ENCODE results near the gene SPATA21. TPM values are rescaled to one million over a fixed set of nuclear protein-coding genes. Genes with fewer than 3 reads are reported as not detected.

Gene SPATA21
- total RNA-seq, 2 donors from 2014 or later = not detected

DNA sequence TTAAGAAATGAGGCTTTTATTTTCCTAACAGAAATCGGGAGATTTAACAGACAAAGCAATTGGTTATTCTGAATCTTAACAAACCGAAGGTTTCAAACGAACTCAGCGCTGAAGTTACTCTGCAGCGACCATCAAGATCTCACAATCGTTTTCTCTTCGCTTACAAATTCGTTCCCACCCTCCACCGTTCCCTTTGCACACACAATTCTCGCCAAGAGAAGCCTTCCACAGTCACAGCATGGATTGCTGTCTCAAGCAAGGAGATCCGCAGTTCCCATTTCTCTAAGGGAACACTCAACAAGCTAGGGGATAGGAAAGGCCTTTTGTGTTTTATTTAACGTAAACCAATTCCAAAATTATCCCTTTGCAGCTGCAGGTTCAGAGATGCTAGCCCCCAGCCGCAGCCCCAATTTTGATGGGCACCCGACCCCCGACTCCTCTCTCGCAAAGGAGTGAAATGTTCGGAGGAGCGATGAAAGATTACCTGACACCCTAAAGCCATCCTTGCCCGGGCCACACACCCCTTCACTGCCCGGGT is 85.7 kb downstream of the SPATA21 start:
- Mint-ChIP-seq H3K9me3 (no peaks in the 10 kb centered on the region), H3K36me3 (peaks cover 10 to 19% of the 10 kb centered on the region in 2 donors), H3K27ac (peak overlapping the region; percentile 93 to 94)
- ATAC-seq (no peak), DNase-seq (ENCODE audit: low spot score in 2 of 2) (no peak)

DNA sequence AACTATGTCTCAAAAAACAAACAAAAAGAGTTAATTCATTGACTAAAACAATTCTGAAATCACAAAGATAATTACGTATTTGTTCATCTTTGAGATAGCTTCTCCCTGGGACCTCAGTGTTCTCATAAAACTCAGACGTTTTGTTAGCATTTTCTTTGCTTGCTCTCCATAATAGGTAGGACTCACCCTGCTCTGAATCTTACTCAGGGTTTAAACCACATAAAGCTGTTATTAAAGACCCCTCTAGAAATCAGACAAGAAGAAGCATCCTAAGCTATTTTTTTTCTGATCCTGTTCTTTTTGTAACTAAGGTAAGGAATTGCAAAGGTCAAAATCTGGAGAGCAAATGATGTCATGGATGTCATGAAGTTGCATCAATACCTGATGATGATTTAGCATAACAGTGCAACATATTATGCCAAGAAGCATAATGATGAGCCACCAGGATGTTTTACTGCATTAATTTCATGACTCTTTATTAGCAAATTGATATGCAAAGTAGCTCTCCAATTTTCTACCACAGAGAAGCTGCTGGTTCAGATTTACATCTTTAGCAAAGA is 87.3 kb downstream of the SPATA21 start:
- ATAC-seq (no peak), DNase-seq (ENCODE audit: low spot score in 2 of 2) (no peak)
- H3K27ac Mint-ChIP-seq = no peak overlapping the region

More for the DNA sequence above, 87.3 kb downstream of the SPATA21 start:
- no peaks in the 10 kb centered on the region for H3K9me3 Mint-ChIP-seq
- H3K36me3 Mint-ChIP-seq = peaks cover 10 to 19% of the 10 kb centered on the region in 2 donors

Other genes with a start within 250 kb of the SPATA21 start
- gene ARHGEF19, start 224.8 kb downstream of the SPATA21 start, total RNA-seq = 10 to 100 TPM in 1 of 2 donors, 1 to 10 TPM in 1; 8.4 to 10.1 TPM
- 1 to 10 TPM; 3.0 to 4.2 TPM for gene CPLANE2, start 200.2 kb downstream of the SPATA21 start, total RNA-seq
- 10 to 100 TPM; 12.6 to 23.4 TPM for gene FBXO42, start 84.9 kb downstream of the SPATA21 start, total RNA-seq
- gene SZRD1, start 70.2 kb downstream of the SPATA21 start, total RNA-seq = 100 to 1,000 TPM; 151 to 170 TPM
- gene NECAP2, start 3.3 kb upstream of the SPATA21 start, total RNA-seq = 10 to 100 TPM; 58.8 to 69.5 TPM
- 1,000 to 10,000 TPM; 1,082 to 1,722 TPM for gene RNU1-1, start 76.9 kb upstream of the SPATA21 start, total RNA-seq
- gene NBPF1, start 176.1 kb upstream of the SPATA21 start, total RNA-seq = 1 to 10 TPM; 6.2 to 6.5 TPM
- 1,000 to 10,000 TPM; 1,082 to 1,722 TPM for gene RNU1-3, start 229.5 kb upstream of the SPATA21 start, total RNA-seq

Data from activated naive CD4-positive, alpha-beta T cell treated with anti-CD3 and anti-CD28 coated beads, Interleukin-2, amount 50 U/mL, for 72 hours (primary cell).